GM10847 (cell line): ENCODE measurements around the gene DCUN1D3.

ENCODE experiments used
- POLR2A ChIP-seq: IDR thresholded peaks from 2 replicates; pipeline ENCODE4 v1.6.1; 2011; ENCODE audit not compliant: insufficient read length; ENCODE audit errors: extremely low read depth

DCUN1D3 gene

DNA sequence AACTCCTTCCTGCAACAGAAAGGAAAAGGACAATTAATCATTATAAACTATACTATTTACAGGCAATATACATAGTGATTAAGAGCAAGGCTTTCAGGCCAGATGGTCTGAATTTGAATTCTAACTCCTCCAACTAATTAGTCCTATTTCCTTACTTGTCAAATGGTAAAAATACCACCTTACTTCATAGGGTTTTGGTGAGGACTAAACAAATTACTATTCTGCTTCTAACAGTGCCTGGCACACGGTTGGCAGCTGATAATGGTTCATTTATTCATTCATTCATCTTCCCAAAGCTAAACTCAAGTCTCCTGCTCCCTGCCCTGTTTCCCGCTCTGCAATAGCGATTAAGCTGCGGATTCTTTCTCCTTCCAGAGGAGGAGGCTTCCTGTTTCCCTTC lies 39.8 kb downstream of the DCUN1D3 start:
- no peak for TF ChIP-seq POLR2A

DNA sequence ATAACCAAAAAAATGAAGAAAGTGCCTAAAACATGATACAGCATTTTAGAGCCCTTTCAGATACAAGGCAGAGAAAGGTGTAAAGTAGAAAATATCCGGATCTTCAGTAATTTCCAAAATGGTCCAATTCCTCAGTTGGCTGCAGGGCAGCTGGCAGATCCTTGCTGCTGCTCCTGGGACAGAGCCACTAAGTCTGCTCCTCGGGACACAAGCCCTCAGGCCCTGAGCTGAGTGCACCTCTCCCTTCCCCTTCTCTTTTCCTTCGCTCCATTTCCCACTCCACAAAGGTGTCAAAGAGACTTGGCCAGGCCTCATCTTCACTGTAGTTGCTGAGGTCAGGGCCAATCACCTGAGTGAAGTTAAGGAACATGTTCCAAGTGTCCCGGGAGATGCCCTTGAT lies 40.5 kb downstream of the DCUN1D3 start:
- TF ChIP-seq POLR2A, result no peak

DNA sequence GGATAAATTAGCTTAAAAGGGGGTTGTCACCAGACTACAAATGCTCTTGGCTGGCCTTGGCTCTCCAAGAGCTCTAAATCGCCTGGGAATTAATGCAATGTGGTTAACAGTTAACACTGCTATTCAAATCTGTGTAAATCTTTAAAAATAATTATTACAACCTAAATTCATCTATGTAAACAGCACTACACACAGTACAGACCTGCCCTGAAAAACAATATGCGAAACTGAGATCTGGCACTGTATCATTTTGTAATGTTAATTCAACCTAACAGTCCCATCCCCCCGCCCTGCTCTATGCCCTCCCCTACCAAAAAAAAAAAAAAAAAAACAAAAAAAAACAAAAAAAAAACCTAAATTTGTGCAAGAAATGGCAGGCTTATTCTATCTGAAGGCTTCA lies 40.9 kb downstream of the DCUN1D3 start:
- TF ChIP-seq POLR2A, result no peak

DNA sequence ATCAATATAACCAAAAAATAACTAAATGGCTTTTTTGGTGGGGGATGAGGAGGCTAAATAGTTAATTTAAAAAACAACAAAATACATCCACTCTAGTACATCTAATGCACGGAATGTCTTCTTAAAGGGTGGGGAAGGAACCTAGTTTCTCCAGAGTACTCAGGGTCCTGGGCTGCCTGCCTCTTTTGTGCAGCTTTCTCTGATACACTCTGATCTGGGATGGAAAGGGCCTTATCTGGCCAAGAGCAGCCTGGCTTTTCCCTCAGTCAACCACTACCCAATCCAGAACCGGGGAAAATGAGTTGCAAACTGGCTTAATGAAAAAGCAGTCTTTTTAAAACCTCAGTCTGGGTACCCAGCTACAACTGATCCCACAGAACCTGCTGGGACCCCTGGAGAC lies 42.9 kb downstream of the DCUN1D3 start:
- TF ChIP-seq POLR2A, result no peak

DNA sequence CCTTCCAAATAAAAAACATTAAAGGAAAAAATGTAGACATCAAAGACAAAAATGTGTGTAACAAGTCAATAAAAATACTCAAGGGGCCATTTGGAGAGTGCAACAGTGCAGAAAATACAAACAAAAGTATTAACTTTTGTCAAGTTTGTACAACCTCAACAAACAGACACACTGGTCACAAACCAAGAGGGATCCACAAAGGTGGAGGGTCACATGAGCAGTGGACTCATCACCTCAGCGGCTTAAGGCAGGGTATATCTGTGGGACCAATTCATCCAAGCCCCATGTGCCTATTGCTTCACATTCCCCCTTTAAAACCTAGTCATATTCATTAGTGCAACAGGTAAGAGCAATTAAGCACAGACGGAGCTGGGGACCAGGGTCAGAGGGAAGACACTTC lies 45.2 kb downstream of the DCUN1D3 start:
- TF ChIP-seq POLR2A, result no peak

DNA sequence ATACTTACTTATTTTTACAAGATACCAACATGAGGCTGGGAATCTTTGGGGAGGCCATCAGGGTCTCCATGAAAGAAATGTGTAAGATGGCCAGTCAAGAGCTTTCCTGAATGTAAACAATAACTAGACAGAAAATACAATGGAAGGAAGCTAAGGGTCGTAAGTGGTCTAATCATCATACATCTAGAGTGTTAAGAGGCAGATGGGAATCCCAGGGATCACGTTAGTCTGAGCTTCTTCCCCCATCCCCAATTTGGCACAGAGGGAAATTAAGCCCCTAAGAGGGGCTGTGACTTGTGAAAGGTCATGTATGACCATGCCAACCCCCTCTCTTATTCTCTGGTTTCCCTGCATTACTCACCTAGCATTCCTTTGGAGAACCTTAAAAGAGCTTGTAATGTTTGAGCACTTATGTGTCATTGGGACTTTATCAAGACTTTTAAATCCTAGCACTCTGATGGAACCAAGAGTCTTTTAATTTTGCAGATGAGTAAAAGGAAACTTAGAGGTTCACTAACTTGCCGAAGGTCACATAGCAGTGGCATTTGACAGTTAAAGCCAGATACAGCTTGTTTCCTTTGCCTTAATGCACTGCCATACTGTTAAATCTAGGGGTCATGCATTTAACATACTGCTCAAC lies 46.1 kb downstream of the DCUN1D3 start:
- TF ChIP-seq POLR2A, result no peak

DNA sequence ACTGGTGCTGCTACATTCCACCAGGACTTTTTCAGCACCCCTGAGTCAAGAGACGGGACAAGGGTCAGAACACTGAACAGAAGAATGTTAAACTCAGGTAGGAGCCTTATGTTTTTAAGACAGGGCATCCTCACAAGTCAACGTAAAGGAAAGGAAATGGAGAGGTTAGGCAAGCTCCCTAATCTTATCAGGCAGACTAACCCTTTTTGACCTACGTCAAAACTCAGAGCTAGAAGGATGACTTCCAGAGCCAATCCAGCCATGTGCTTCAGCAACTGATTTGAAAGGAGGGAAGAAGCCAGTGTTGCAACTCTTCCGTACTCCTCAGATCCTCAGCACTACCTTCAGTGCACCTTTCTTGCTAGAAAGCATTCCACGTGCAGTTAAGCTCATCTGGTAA lies 47.0 kb downstream of the DCUN1D3 start:
- TF ChIP-seq POLR2A, result no peak

DNA sequence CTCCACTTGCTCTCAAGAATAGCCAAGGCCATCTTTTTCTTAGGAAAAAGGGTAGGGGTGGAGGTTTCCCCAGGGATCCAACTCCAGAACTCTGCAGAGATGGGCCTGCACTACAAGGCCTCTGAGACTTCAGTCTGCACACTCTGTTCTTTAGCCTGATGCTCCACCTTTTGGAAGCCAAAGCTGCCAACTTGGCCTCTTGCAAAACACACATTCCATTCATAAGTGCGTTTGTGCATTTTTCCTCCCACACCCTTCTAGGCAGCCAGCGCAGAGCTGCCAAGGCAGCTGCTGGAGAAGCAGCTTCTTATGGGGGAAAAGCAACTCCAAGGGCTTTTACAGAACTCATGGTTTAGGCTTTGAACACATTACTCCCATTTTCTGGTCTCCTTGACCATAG lies 48.6 kb downstream of the DCUN1D3 start:
- no peak for TF ChIP-seq POLR2A

DNA sequence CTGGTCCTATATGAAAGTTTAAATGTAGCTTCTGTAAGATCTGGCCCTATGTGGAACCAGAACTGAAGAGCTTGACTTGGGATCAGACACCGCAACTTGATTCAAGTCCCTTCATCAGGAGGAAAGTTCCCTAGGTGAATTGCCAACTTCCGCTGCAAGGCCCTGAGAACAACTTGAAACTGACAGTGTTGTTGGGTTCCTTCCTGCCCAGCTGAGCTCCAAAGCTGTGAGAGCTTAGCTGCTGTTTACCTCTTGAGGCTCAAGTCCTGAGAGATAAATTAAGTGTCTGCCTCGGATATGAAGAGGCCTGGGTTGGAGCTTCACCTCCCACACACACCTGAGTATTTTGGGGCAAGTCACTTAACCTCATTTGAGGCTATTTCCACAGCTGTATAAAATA lies 49.2 kb downstream of the DCUN1D3 start:
- TF ChIP-seq POLR2A, result no peak

DNA sequence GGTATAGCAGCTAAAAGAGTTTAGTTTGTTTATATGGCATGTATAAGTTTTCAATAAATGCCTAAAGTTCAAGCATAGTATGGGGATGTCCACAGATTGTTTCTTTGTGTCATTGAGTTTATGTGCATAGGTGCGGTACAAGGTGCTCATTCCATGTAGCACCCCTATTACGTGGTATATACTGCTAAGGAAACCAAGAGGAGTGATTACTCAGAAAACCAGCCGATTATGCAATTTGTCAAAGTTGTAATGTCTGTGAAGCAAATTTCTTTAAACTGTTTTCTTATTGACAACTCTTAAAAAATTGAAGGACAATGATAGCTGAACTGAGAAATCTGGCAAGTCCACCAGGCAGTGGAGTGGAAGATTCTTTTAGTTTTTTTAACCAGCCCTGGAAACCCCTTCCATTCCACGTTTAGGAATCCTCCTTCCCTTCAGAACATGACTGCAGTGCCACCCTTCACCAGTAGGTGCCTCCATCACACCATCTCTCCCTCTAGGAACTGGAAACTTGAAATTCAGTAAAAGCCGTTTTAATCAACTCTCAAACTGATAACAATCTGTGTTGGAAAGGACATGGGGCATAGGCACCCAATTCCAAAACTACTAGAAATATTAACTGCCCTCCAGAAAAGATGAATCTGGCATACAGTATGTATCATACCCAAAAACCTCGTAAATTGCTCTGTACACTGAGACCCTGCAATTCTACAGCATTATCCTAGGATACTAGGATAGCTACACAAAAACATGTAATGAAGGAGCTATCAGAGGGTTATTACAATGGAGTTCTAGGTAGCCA lies 50.4 kb downstream of the DCUN1D3 start:
- TF ChIP-seq POLR2A, result no peak

DNA sequence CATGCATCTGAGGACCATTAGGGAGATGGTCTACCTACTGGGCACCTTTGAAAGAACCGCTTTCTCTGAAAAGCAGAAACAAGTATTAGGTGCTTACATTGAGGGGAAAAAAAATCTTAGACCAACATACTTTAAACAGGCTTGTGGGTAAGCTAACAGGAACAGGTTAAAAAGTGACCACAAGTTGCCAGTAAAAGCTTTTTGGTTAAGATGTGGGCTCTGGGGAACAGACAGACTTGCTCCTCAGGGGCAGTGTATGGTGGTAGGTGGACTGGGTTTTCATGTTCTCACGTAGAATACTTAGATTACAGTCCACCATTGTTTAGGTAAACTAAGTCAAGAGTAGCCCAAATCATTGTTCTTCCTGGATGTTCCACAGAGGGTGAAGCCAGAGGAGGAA lies 52.6 kb downstream of the DCUN1D3 start:
- no peak for TF ChIP-seq POLR2A

DNA sequence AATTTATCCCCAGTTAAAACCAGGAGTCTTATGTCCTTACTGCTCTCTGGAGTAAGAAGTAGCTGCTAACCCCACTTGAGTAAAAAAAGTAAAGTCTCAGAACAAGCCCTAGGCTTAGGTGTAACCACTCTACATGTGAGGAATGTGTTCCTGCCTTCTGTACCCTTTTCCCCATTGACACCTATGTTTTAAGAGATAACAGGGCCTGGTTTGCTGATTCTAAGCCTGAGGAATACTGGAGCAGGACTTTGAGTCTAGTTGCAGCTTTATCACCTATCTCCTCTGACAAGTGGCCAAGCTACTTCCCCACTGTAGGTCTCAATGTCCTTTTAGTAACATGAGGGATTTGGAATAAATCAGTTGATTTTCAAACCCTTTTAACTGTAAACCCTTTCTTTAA lies 53.6 kb downstream of the DCUN1D3 start:
- no peak for TF ChIP-seq POLR2A

DNA sequence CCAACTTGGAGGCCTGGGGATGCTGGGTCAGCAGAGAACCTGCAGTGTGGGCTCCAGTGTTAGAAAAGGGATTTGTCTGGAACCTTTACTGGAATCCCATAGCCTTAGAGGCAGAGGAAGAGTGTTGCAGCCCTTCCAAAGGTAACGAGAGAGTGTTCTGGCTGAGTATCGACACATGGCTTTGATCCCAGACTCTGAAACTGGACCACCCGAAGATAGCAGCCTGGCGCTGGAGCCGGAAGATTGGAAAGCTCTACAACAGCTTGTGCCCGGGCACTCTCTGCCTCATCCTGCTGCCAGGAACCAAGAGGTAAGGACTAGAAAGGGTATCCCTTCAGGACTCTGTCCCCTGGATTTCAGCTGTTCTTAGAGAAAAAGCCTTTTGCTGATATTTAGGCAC lies 54.1 kb downstream of the DCUN1D3 start:
- TF ChIP-seq POLR2A, result no peak

DNA sequence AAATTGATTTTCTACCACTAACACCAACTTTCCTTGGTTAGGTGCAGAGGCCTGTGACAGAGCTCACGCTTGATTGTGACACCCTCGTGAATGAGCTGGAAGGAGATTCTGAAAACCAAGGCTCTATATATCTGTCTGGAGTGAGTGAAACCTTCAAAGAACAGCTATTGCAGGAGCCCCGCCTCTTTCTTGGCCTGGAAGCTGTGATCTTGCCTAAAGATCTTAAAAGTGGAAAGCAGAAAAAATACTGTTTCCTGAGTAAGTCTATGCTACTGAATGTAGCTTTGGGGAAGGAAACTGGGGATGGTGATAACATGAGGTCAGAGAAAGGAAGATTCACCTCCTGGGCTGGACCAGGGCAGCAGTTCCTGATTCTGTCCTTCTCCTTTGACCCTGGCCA lies 55.6 kb downstream of the DCUN1D3 start:
- no peak for TF ChIP-seq POLR2A

DNA sequence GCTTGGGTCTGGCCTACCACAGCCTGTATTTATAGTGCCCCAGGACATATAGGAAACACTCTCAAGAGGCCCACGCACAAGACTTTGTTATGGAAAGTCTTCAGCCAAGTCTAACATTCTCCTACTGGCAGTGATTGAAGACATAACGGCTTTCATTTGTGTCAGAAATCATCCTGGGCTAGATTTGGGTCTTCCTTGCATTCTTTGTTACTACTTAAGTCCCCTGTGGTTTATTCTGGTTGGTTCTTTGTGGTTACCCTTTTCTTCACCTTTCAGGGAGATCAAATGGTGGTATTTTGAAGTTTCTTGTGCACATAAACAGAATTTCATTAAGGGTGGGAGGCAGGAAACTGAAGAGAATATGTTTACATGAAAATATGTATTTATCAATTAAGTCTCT lies 56.1 kb downstream of the DCUN1D3 start:
- TF ChIP-seq POLR2A, result no peak

DNA sequence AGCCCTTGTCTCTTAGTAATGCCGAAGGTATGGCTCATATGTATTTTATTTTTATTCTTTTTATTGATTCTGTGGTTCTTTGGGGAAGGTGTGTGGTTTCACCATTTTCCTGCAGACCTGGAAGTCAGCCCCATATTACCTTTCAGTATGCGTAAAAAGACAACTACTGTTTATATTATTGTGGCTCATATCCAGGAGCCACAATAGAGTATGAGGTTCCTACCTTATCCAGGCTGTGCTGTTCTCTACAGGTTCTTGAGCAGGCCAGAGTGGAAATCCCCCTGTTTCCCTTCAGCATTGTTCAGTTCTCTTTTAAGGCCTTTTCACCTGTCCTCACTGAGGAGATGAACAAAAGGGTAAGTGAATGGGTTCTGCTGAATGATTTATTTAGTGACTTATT lies 60.7 kb downstream of the DCUN1D3 start:
- no peak for TF ChIP-seq POLR2A

DNA sequence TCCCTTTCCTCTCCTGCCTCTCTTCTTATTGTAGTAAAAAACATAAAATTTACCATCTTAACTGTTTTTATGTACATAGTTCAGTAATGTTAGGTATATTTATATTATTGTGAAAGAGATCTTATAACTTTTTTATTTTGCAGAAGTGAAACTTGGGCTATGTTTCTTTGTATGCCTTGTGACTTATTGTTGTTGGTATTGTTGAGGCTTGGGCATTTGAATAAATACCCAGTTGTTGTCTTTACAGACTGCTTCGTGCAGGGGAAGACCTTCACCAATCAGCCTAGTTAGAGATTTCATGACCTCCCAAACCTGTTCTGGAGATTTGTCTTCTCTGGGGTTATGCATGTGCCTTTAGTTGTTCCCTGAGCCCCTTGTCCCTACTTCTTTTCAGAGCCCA lies 61.9 kb downstream of the DCUN1D3 start:
- no peak for TF ChIP-seq POLR2A
